HG02884 (cell line): Measurements from ENCODE around the gene TMEM156.
"Not testable (repeated sequence)": the region's sequence is repeated elsewhere in the genome, so short reads cannot be mapped to it uniquely, and the experiment has no call there.

Experiments
- ATAC-seq: cut with Tn5 transposase; IDR thresholded peaks from one replicate; pipeline ENCODE4 v1.9.1; 2021; ENCODE audit warnings: mild to moderate bottlenecking, moderate library complexity; ENCODE audit not compliant: unreplicated experiment

TMEM156 gene

DNA sequence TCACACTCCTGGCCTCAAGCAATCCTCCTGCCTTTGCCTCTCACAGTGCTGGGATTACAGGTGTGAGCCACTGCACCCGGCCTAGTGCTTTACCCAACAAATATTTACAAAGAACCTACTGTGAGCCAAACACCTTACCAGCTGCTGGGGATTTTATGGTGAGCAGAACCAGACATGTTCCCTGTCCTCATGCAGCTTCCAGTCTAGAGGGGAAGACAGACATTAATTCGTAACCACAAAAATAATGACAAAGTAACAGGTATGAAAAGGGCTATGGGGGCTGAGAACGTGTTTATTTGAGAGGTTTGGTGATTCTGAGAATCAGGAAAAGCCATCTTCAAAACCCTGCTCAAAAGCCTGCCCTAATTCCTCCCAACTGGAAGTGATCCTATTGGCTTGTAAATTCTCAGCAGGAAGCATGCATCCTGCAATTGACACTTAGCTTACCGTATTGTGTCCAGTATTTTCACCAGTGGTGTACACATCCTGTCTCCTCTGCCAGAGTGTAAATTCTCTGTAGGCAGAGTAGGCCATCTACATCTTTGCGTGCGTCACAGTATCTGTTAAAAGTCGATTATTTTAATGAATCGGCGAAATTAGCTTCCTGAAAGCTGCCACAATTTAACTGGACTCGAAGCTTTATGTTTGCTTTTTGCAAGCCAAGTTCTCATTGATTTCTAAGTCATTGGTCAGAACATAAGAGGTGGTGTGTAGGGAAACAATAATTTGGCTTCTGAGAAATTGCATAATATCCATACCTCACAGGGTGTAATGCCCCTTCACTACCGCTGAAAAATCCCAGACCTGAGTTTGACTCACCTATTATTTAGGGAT is 67.0 kb downstream of the TMEM156 start:
- no peak for ATAC-seq

DNA sequence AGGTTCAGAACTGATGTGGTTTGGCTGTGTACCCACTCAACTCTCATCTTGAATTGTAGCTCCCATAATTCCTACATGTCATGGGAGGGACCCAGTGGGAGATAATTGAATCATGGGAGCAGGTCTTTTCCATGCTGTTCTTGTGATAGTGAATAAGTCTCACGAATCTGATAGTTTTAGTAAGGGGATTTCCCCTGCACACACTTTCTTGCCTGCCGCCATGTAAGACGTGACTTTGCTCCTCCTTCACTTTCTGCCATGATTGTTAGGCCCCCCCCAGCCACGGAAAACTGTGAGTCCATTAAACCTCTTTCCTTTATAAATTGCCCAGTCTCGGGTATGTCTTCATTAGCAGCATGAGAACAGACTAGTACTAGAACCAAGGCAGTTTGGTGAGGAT is 73.0 kb downstream of the TMEM156 start:
- not testable (repeated sequence) for ATAC-seq

DNA sequence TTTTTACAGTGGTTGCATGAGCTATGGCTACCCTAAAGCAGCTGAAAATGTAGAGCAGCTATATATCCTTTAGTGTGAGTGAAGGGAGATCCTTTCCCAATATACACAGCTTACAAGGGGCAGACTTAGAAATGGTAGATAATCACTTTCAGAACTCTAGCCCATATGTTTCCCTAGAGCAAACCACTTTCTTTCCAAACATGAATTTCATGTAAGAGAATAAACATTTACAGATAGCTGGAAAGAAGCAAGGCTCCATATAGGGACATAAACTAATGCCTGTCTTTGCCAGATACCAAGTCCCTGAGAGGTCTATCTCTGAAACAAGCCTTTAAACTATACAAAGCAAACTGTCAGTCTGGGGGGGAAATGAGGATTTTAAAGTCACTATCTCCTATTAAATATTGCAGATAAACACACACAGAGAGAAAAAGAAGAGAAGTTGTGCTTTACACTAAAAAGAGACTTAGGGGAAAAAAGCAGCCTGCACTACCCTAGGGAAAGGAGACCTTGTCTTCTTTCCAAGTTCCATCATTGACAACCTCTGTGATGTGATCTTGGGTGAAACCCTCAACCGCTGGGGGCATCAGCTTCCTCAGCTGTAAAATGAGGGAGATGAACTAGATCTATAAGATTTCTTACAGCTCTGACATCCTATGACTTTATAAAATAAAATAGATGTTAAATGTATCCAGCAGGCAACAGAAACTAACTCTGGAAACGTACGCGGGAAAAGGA is 73.6 kb downstream of the TMEM156 start:
- no peak for ATAC-seq

DNA sequence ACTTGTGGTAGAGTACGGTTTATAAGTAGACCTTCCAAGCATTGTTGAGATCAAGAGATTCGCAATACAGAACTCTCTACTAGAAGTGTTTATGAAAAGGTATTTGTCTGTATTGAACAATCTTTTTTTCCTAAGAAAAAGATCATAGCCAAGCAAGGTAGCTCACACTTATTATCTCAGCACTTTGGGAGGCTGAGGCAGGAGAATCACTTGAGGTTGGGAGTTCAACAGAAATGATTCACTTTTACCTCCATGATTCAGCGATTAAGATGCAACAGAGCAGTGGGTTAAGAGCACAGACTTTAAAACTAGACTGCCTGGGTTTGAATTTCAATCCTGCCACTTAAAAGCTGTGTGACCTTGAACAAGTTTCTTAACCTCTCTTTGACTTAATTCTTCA is 74.3 kb downstream of the TMEM156 start:
- ATAC-seq, result no peak

DNA sequence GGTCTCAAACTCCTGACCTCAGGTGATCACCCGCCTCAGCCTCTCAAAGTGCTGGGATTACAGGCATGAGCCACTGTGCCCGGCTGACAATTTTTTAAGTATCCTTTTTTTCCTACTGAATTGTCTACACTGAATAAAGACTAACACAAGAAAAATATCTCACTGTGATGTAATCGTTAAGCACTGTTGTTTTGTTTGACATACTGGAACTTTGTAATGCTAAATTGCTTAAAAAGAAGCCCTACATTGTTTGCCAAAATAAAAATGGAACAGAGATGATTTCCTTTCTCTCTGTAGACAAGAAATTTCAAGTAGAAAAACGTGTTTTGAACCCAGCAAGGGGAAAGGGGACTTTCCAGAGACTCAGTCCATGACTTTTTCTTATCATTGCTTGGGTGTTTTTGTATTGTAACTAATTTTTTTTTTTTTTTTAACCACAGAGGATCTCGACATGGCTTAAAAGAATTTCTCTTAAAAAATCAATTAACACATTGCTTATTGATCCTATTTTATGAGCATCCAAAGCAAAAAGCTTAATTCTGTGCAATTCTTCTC is 74.9 kb downstream of the TMEM156 start:
- no peak for ATAC-seq

DNA sequence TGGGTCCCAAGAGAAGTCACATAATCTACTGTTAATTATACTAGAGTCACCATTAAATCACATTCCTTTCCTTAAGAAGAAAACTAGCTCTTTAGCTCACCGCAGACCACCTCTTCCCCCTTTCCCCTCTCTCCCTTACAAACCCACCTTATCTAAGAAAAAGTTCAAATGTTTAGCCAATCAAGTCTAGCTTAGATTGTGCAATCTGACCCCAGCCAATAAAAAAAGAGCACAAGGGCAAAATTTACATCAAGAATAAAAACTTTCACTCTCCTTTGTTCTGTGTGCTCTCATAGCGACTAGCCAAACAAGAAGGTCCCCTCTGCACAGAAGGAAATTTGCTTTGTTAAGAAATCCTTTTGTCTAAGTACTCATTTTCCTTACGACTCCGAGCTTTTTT is 76.3 kb downstream of the TMEM156 start:
- ATAC-seq, result no peak

DNA sequence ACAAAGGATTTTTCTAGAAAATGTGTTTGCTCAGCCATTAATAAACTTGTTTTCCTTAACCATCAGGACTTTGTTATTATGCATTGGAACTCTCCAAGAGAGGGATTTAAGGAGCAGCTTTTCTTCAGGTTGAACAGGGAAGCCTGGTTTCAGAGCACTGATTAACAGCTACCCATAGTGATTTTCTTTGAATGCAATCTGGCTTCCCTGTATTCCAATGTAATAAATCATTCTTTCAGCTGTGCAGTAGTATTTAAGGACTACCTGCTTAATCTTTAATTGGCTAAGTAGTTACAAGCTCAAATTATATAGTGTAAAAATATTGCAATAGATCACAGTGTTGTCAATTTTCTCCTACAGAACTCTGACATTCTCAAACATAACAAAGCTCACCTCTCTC is 77.5 kb downstream of the TMEM156 start:
- no peak for ATAC-seq

DNA sequence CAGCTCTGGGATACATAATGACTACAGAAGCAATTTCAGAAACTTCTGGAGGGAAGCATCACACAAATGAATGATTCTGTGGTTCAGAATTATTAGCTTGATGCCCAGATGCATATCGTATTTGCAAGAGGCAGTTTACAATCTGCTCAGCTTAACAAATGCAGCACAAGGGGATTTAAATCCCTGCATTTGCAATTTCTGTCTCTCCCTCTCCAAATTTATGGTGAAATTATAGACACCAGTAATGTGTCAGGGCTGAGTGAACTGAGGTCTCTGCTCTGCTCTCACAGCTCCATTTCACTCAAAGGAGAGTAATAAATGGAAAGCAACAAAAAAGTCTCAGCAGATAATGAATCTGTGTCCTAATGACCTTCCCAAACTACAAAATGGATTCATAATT is 80.2 kb downstream of the TMEM156 start:
- no peak for ATAC-seq

DNA sequence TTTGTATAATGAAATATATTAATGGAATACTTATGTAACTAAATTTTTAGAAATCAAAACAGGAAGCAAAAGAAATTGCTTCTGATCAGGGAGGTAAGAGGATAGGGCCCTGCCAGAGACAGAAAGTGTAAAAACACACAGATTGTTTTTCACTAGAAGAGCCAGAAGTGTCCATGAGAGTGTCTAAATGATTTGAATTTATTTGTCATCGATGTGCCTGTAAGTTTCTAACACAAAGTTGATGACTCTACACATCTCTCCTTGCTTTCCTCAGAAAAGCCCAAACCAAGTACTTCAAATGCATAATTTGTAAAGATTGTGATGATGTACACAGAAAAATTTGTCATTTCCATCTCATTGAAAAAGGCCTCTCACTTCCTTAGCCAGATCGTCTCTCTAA is 80.6 kb downstream of the TMEM156 start:
- no peak for ATAC-seq

DNA sequence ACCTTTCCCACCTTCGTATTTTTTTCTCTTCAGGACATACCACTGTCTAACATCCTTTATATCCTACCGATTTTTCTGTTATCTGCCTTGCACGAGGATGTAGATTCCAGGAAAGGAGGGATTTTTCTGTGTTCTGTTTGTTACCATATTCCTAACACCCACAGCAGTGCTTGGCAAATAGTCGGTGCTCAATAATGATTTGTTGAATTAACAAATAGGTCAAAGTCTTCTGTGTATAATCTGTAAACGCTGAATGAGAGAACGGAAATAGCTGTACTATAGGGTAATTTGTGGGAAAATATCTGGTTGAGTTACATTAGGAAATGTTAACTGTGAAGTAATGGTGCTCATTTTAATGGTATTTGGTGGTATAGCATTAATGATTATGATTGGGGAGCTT is 81.5 kb downstream of the TMEM156 start:
- no peak for ATAC-seq

DNA sequence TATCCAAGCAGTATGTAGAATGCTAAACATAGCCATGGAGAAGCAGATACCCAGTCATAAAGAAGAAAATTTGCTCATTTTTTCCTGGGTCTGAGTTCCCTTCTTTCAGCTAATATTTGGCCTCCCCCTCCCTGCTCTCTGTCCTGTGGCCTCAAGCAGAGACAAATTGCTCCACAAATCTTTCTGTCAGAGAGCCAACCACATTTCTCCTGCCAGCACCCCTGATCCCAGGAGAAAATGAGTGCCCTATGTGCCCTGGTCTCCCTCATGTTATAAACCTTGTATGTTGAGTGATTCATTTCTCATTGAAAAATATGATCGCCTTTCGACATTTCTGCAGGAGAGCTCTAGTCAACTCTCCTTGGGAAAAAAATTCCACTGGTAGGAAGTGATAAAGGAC is 82.0 kb downstream of the TMEM156 start:
- no peak for ATAC-seq

DNA sequence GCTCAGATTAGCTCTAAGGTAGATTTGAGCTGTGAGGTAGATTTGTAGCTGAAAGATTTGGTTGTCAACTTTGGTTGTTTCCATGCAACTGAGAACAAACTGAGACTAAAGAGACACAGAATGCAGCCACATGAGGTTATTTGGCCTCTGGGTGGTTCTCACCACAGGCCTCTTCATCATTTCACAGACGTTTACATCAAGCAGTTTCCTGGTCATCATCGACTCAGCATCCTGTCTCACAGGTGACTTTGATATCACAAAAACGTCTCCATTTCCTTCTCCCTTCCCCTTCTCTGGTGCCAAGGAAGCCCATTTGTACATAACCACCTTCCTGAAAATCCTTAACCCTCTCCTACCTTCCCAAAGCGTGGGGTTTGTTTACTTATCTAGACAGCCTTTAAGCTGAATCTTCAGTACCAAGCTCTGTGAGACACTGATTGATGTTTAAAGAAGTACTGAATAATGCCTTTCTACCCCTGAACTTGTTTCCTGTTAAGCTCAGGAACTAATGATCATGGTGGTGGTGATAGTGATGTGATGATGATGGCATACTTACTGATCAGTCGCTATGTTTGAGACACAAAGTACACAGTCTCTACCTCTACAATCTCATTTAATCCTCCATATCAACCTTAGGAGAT is 82.7 kb downstream of the TMEM156 start:
- ATAC-seq, result no peak

DNA sequence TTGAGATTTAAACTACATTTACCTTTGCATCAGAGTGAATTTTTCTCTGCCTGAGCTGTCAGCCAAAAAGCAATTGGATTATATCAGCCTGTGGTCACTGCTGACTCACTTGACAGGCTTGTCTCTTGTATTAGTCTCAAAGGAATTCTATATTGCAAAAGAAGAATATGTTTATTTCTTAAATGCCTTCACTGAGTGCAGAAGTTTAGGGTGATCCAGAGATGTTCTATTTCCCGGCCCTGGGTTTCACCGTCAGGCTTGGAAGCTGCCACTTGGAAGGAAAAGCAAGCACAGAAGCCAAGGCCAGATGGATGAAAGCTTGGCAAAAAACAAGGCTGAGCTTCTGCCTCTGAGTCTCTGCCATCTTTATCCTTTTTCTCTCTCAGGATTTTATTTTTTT is 83.7 kb downstream of the TMEM156 start:
- no peak for ATAC-seq

DNA sequence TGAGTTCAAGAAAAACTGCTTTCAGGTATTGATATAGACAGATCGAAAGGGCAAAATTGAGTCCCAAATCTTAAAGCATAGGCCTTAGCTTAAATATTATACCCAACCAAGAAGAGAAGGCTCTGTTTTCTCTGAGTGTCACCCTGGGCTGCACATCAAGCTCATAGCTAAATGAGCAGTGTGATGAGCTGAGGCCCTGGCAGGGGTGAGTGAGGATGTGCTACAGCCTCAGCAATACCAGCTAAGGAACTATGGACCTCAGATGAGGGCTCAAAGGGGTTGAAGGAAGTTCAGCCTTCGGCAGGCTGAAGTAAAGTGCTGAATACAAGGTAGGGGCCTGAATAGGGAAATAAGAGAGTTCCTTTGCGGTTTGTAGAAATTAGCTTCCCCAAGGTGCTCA is 85.3 kb downstream of the TMEM156 start:
- no peak for ATAC-seq

DNA sequence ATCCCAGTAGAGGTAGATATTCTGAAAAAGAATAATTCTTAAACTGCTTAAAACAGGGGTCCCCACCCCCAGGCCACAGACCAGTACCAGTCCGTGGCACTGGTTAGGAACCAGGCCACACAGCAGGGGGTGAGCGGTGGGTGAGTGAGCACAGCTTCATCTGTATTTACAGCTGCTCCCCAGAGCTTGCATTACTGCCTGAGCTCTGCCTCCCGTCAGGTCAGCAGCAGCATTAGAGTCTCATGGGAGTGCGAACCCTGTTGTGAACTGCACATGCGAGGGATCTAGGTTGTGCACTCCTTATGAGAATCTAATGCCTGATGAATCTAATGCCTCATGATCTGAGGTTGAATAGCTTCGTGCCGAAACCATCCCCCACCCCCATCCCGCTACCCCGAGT is 87.8 kb downstream of the TMEM156 start:
- ATAC-seq, result no peak

DNA sequence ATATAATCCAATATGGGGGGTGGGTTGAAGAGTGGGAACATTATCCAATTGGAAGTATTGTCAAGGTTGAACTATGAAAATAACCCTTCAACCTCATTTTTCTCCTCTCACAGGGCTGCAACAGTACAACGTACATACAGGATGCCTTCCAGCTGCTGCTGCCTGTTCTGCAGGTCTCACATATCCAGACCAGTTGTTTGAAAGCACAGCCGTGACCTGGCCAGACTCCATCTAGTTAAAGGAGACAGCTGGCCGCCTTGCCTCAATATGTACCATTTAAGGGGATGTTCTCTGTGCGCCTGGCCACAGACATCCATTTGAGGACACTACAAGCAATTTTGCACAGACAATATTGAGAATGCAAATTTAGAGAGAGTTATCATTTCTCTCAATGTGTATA is 88.9 kb downstream of the TMEM156 start:
- no peak for ATAC-seq

DNA sequence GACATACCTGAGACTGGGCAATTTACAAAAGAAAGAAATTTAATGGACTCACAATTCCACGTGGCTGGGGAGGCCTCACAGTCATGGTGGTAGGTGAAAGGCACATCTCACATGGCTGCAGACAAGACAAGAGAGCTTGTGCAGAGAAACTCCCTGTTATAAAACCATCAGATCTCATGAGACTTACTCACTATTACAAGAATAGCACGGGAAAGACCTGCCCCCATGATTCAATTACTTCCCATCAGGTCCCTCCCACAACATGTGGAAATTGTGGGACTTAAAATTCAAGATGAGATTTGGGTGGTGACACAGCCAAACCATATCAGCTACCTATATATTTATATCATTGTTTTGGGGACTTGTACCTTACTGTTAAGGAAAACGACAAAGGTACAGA is 90.3 kb downstream of the TMEM156 start:
- ATAC-seq, result not testable (repeated sequence)

DNA sequence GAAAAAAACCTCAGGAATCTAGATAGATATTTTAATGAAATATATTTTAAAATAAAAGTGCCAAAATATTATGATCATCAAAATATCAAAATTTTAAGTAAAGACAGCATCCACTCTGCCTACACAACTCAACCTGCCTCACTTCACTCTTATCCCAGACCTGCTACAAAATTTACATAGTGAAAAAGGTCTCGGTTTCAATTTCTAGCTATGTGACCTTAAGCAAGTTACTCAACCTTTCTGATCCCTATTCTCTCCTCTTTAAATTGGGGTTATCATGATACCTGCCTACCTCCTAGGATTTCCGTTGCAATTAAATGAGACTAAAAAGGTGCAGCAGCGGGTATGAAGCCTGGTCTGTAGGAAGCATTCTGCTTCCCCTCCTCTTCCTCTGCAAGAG is 91.7 kb downstream of the TMEM156 start:
- ATAC-seq, result no peak

DNA sequence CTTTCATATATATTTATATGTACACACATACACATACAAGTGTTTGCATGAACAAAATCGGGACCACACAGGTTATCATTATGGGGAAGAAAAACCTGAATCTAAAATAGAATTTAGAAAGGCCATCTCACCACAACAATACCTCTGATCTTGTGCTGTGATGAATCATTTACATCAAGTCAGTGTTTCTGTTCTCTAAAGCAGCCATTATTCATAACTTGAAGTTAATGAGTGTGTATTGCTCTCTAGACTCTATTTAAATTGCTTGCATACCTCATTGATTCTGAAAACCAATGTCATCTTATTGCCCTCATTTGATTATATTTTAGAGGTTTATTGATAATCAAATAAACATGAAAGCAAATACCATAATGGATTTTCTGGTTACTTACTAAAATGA is 93.0 kb downstream of the TMEM156 start:
- ATAC-seq, result peak; percentile 90

DNA sequence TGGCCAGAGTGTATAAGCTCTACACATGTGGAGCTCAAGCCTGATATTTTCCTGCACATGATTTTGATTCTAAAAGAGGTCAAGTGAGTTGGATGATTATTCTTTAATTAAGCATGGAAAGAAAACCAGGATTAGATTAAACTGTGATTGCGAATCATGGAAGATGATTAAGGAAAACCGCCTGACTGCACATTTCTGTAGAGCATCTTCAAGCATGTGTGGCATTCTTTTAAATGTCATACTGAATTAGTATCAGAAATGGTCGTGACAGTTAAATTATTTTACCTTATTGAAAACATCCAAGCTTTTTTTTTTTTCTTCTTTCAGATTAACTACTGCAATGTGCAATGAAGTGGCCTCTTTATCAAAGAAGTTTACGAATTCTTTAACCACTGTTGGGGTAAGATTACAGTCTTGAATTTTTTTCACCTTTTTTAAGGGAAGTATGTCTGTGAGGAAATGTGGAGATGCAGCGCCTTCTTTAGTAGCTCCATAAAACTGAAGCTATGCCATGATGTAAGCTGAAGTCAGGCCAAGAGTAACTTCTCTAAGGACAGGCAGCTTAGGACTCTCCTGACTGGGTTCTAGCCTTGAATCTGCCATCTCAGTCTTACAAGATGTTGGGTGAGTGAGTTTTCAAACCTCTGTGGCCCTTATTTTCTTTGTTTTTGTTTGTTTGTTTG is 96.7 kb downstream of the TMEM156 start:
- no peak for ATAC-seq

DNA sequence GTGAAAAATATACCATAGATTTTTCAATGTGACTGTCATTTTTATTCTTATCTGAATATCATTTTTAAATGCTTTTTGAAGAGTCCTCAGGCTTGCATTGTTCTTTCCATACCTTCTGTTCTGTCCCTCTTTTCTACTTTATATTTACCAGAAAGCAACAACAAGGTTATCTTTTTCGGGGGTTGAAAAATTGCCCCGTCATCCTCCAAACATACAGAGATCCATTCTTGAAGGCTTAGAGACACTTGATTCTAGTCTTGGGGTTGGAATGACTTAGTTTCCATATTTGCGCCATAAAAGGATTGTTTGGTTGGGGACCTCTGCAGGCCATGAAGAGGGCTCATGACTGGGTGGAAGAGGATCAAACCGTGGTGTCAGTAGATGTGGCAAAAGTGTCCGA is 101.1 kb downstream of the TMEM156 start:
- ATAC-seq, result no peak
